B cell (primary cell): ENCODE data around the gene PFDN6. TPM values are rescaled to one million over a fixed set of nuclear protein-coding genes. Genes with fewer than 3 reads are reported as not detected.

Source experiments
- ATAC-seq: fragments of 200-7000 bp; cut with Tn5 transposase; one replicate; pipeline ENCODE4 v1.10.0; 2021; ENCODE audit warnings: low read depth, mild to moderate bottlenecking, moderate number of reproducible peaks, moderate library complexity
- CTCF ChIA-PET: fragments of 350-600 bp; sonication (Branson Sonifier 250); formaldehyde crosslinking; loops from one replicate; lab custom pipeline; 2021; ENCODE audit warnings: antibody characterized with exemption, inconsistent platforms; lab: Charles Lee
- POLR2A ChIA-PET: fragments of 350-600 bp; sonication (Branson Sonifier 250); formaldehyde crosslinking; loops from one replicate; lab custom pipeline; 2021; ENCODE audit warnings: antibody characterized with exemption; lab: Charles Lee
- DNase-seq: peaks from one replicate; pipeline ENCODE4 v3.0.0; 2013
- H2AFZ ChIP-seq: 2 replicates; pipeline ENCODE4 v1.6.1; 2012; ENCODE audit warnings: mild to moderate bottlenecking, low read depth, low read length; ENCODE audit not compliant: insufficient read depth, poor library complexity, severe bottlenecking
- H3K27ac ChIP-seq, 2 donors: 1 replicate in 1 of 2; 2 replicates in 1 of 2; pipeline ENCODE4 v1.5.1; 2012 to 2013; ENCODE audit warnings: low read length in 2 of 2, mild to moderate bottlenecking in 2 of 2, moderate library complexity in 1 of 2
- H3K27me3 ChIP-seq, 4 experiments: fragments of 200-600 bp in 1 of 4; sonication (generic) in 1 of 4; replicated peaks in 1 of 4; 1 replicate in 2 of 4; 2 replicates in 2 of 4; pipeline versions ENCODE4 v1.6.1 to v1.7.0; 2013 to 2016; ENCODE audit warnings: low read length in 3 of 4, mild to moderate bottlenecking in 2 of 4, mixed read lengths in 1 of 4, moderate library complexity in 1 of 4; ENCODE audit not compliant: insufficient read depth in 4 of 4, control insufficient read depth in 3 of 4; ENCODE audit errors: control extremely low read depth in 1 of 4
- H3K36me3 ChIP-seq, 2 experiments: replicated peaks in 1 of 2; 1 replicate in 1 of 2; 2 replicates in 1 of 2; pipeline versions ENCODE4 v1.6.1 to v1.7.1; 2013; ENCODE audit warnings: low read length in 1 of 2; ENCODE audit not compliant: insufficient read depth in 2 of 2, control insufficient read depth in 1 of 2; ENCODE audit errors: control extremely low read depth in 1 of 2, extremely low read depth in 1 of 2
- H3K4me1 ChIP-seq, 2 donors: fragments of 200-600 bp in 1 of 2; sonication (generic) in 1 of 2; 1 replicate in 1 of 2; 2 replicates in 1 of 2; pipeline versions ENCODE4 v1.5.1 to v1.6.1; 2013 to 2017; ENCODE audit warnings: low read length in 2 of 2; ENCODE audit not compliant: control insufficient read depth in 2 of 2, insufficient read depth in 2 of 2
- H3K4me2 ChIP-seq: replicated peaks from 2 replicates; pipeline ENCODE3; 2012; ENCODE audit warnings: mild to moderate bottlenecking, low read depth, low read length; ENCODE audit not compliant: poor library complexity, severe bottlenecking
- H3K4me3 ChIP-seq, 5 experiments: fragments of 200-600 bp in 1 of 5; sonication (generic) in 1 of 5; 1 replicate in 3 of 5; 2 replicates in 2 of 5; pipeline versions ENCODE4 v1.5.1 to v1.7.0; 2011 to 2016; ENCODE audit warnings: low read length in 4 of 5, mild to moderate bottlenecking in 4 of 5, low read depth in 2 of 5, control low read depth in 1 of 5, moderate library complexity in 1 of 5; ENCODE audit not compliant: insufficient read depth in 1 of 5; ENCODE audit errors: control extremely low read depth in 1 of 5, extremely low read depth in 1 of 5
- H3K79me2 ChIP-seq: fragments of 200-600 bp; sonication (generic); one replicate; pipeline ENCODE4 v1.6.0; 2016; ENCODE audit warnings: low read length; ENCODE audit not compliant: control insufficient read depth, insufficient read depth
- H3K9ac ChIP-seq: fragments of 200-600 bp; sonication (generic); 2 replicates; pipeline ENCODE4 v1.6.1; 2017; ENCODE audit warnings: mild to moderate bottlenecking, low read length, moderate library complexity
- H3K9me3 ChIP-seq, 3 donors: one replicate each; pipeline versions ENCODE4 v1.6.1 to v1.7.1; 2013; ENCODE audit warnings: low read length in 2 of 3; ENCODE audit not compliant: control insufficient read depth in 2 of 3, insufficient read depth in 1 of 3; ENCODE audit errors: control extremely low read depth in 1 of 3
- H4K20me1 ChIP-seq: 2 replicates; pipeline ENCODE4 v1.6.0; 2012; ENCODE audit warnings: mild to moderate bottlenecking, low read length; ENCODE audit not compliant: insufficient read depth, control insufficient read depth, poor library complexity, severe bottlenecking
- H3K27ac Mint-ChIP-seq: one replicate; pipeline ENCODE4 v1.8.0; 2021; ENCODE audit warnings: mixed read lengths
- H3K27me3 Mint-ChIP-seq: one replicate; pipeline ENCODE4 v1.8.0; 2021; ENCODE audit warnings: mixed read lengths
- H3K4me1 Mint-ChIP-seq: one replicate; pipeline ENCODE4 v1.8.0; 2021; ENCODE audit warnings: mixed read lengths
- H3K4me3 Mint-ChIP-seq: one replicate; pipeline ENCODE4 v1.8.0; 2021; ENCODE audit warnings: mixed read lengths
- H3K9me3 Mint-ChIP-seq: one replicate; pipeline ENCODE4 v1.8.0; 2022; ENCODE audit warnings: mixed read lengths; ENCODE audit not compliant: insufficient read depth
- EZH2 ChIP-seq: IDR thresholded peaks from 2 replicates; pipeline ENCODE4 v1.6.1; 2012; ENCODE audit warnings: borderline replicate concordance, low read depth, mild to moderate bottlenecking, moderate library complexity, low read length; ENCODE audit not compliant: insufficient read depth, poor library complexity, severe bottlenecking
- WGBS: methylation state at CpG from one replicate; pipeline ENCODE4 v1.1.5; 2013; ENCODE audit warnings: missing lambda C conversion rate; ENCODE audit not compliant: insufficient coverage; 5-methylcytosine and 5-hydroxymethylcytosine counted together
- intact Hi-C: fragments of 100-400 bp; cut with micrococcal nuclease; formaldehyde crosslinking; loops from one replicate; pipeline ENCODE4 v1.10.0; 2022
- polyA plus RNA-seq: library from polyadenylated mRNA; depleted of rRNA; stranded (reverse); fragments of >200 nt; gene quantifications from 2 replicates; pipeline ENCODE4 v1.2.3, GENCODE V29; 2012
- total RNA-seq, 2 donors: library from RNA; stranded (reverse); fragments of 120-200 nt in 1 of 2; gene quantifications; 1 replicate in 1 of 2; 2 replicates in 1 of 2; pipeline versions ENCODE4 v1.2.3 to v1.2.4, GENCODE V29; 2013 to 2022
- TF ChIP-seq, protein P1 (sequence below): fragments of 200-600 bp; IDR thresholded peaks from one replicate; pipeline ENCODE4 v1.8.0; 2022; ENCODE audit warnings: antibody characterized with exemption, mild to moderate bottlenecking

Gene PFDN6
- total and polyA plus RNA-seq, 2 donors (not counting 1 experiment from before 2014, with no cell fraction given): 33.2 to 51.1 TPM

DNA sequence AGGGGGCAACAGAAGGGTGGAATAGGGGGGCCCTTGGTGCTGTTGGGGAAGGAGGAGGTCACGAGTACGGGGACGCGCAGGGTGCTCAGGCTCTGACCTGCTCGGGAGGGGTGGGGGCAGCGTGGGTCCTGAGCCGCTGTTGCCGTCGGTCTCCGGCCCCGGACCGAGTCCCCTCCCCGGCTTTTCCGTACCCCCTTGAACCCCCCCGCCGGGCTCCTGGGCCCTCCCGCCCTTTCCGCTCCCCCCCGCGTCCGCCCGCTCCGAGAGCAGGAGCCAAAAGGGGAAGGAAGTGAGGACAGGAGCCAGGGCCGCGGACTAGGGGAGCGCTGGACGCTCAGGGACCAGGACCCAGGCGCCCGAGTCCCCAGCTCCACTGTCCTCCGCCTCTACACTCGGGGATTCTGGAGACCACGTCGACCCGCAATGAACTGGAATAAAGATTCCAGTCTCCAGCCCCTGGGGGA lies 9.4 kb downstream of the PFDN6 start, which contains the start of gene RGL2:
RGL2 (minus strand) TSS at position 170 of the 464 bp plus-strand sequence. CDS start 332 bp downstream, outside the sequence.
- Histone ChIP-seq H3K36me3 (peaks cover 2 to 53% of the 10 kb centered on the region in 2 experiments), H3K27ac (peak within 1 kb of the TSS; percentile 86 to 91), H3K9me3 (no peaks in the 10 kb centered on the region), H3K9ac (peak within 1 kb of the TSS; percentile 84), H3K27me3 (no peaks in the 10 kb centered on the region), H3K4me1 (peaks cover 12 to 21% of the 10 kb centered on the region in 2 donors), H3K4me3 (peak within 1 kb of the TSS; percentile 71 to 96 (median 79)), H2AFZ (peak within 1 kb of the TSS; percentile 65), H3K79me2 (peaks cover 15% of the 10 kb centered on the region), H4K20me1 (peaks cover 23% of the 10 kb centered on the region), H3K4me2 (peak within 1 kb of the TSS; percentile 93)
- ATAC-seq (peak; percentile 58), DNase-seq (no peak)
- no peaks in the 10 kb centered on the region for H3K27me3 Mint-ChIP-seq
- intact Hi-C loops: loop anchor here (1.0 to 2.0 kb wide), 10 partner anchors 10 to 112 kb away; partner anchors contain the start of genes B3GALT4, KIFC1, PFDN6 and PHF1
- H3K4me3 Mint-ChIP-seq: peak within 1 kb of the TSS; percentile 99
- TF ChIP-seq, protein P1, sequence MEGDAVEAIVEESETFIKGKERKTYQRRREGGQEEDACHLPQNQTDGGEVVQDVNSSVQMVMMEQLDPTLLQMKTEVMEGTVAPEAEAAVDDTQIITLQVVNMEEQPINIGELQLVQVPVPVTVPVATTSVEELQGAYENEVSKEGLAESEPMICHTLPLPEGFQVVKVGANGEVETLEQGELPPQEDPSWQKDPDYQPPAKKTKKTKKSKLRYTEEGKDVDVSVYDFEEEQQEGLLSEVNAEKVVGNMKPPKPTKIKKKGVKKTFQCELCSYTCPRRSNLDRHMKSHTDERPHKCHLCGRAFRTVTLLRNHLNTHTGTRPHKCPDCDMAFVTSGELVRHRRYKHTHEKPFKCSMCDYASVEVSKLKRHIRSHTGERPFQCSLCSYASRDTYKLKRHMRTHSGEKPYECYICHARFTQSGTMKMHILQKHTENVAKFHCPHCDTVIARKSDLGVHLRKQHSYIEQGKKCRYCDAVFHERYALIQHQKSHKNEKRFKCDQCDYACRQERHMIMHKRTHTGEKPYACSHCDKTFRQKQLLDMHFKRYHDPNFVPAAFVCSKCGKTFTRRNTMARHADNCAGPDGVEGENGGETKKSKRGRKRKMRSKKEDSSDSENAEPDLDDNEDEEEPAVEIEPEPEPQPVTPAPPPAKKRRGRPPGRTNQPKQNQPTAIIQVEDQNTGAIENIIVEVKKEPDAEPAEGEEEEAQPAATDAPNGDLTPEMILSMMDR: no peak
- TF ChIP-seq EZH2: no peak
- POLR2A ChIA-PET: interaction anchor here (0.6 to 3.3 kb wide), 13 partner anchors 9 to 1436 kb away, joined by 3 to 22 read pairs (median 8); partner anchors contain the start of genes B3GALT4, NEU1, PFDN6 and RPS18
- peaks cover 36% of the 10 kb centered on the region for H3K4me1 Mint-ChIP-seq
- CTCF ChIA-PET: interaction anchor here (1.1 to 5.0 kb wide), 12 partner anchors 9 to 300 kb away, joined by 3 to 54 read pairs (median 5); partner anchors contain the start of genes B3GALT4, PFDN6, TAPBP and WDR46
- no peaks in the 10 kb centered on the region for H3K9me3 Mint-ChIP-seq
- peak within 1 kb of the TSS; percentile 99 for H3K27ac Mint-ChIP-seq
- WGBS: under 1% methylated on average over 26 of the region's 34 CpGs
